ENCODE results near the gene RALY.

GRCh38 chr20:34110745-34111641, 117.3 kb downstream of the RALY start:
- peak in 1 of 6 experiments; percentile 6 for TF ChIP-seq CTCF (IDR thresholded peaks at IDR 0.05)
- TF ChIP-seq POLR2A (IDR thresholded peaks at IDR 0.05) = no peak

All from Peyer's patch (tissue), 4 donors.